HEK293T (cell line): ENCODE results near the gene KCMF1.

Experiments
- BHLHE40 ChIP-seq: fragments of 450-650 bp; IDR thresholded peaks from 2 replicates; pipeline ENCODE4 v1.6.1; 2016; ENCODE audit warnings: mild to moderate bottlenecking, moderate library complexity, borderline replicate concordance
- CTBP1 ChIP-seq: fragments of 450-650 bp; IDR thresholded peaks from 2 replicates; pipeline ENCODE4 v1.6.1; 2016; ENCODE audit warnings: borderline replicate concordance
- FOXA1 ChIP-seq: fragments of 450-650 bp; IDR thresholded peaks from 2 replicates; pipeline ENCODE4 v1.6.1; 2016; ENCODE audit warnings: mild to moderate bottlenecking
- L3MBTL2 ChIP-seq: fragments of 450-650 bp; conservative IDR thresholded peaks from 2 replicates; pipeline ENCODE4 v1.6.1; 2016; ENCODE audit warnings: mild to moderate bottlenecking
- SP1 ChIP-seq: fragments of 450-650 bp; IDR thresholded peaks from 2 replicates; pipeline ENCODE4 v1.6.1; 2017
- SUZ12 ChIP-seq: fragments of 450-650 bp; IDR thresholded peaks from 2 replicates; pipeline ENCODE4 v1.6.1; 2016; ENCODE audit warnings: mild to moderate bottlenecking
- TF ChIP-seq, protein P1 (sequence below): fragments of 450-650 bp; IDR thresholded peaks from 2 replicates; pipeline ENCODE4 v1.6.1; 2016

DNA sequence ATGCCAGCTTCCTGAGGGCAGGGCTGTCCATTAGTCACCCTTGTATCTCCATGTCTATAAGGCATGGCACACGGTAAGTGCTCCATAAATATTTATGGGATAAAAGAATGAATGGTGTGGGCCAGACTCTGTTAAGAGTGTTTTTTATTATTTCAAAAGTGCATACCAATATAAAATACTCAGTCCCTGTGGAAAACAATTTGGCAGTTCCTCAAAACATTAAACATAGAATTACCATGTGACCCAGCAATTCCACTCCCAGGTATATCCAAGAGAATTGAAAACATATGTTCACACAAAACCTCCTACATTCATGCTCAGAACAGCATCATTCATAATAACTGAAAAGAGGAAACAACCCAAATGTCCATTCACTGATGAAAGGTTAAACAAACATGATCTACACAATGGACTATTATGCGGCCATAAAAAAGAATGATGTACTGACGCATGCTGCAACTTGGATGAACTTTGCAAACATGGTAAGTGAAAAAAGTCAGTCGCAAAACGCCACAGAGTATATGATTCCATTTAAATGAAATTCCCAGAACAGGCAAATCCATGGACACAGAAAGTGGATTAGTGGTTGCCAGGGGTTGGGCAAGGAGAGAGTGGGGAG is 93.1 kb downstream of the KCMF1 start:
- TF ChIP-seq BHLHE40 (no peak), SUZ12 (no peak), SP1 (no peak), FOXA1 (no peak), L3MBTL2 (no peak), CTBP1 (no peak)
- TF ChIP-seq, protein P1, sequence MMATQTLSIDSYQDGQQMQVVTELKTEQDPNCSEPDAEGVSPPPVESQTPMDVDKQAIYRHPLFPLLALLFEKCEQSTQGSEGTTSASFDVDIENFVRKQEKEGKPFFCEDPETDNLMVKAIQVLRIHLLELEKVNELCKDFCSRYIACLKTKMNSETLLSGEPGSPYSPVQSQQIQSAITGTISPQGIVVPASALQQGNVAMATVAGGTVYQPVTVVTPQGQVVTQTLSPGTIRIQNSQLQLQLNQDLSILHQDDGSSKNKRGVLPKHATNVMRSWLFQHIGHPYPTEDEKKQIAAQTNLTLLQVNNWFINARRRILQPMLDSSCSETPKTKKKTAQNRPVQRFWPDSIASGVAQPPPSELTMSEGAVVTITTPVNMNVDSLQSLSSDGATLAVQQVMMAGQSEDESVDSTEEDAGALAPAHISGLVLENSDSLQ, result no peak
